ENCODE results near the gene GRIK4. TPM values are rescaled to one million over a fixed set of nuclear protein-coding genes. Genes with fewer than 3 reads are reported as not detected.

The GRIK4 gene
- total and polyA plus RNA-seq, 2 of the 4 experiments (the other 2 are of a cell fraction), result 0.18 to 0.38 TPM

DNA sequence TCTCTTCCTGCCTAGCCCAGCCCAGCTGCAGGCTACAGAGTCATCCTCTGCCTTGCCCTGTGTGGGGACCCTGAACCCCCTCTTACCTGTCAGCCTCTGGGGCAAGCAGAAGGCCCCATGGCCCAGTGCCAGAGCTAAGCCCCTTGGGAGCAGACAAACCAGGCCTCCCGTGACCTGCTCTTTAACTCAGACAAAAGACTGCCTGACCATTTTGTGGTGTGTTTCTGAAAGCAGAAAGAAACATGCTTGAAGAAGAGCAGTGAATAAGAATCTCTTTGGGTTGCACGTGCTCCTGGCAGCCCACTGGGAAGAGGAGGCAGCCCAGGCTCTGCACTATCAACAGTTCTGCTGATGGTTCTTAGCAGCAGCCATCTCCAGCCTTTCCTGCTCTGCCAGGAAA is 118.6 kb downstream of the GRIK4 start:
- Histone ChIP-seq H3K79me1 (ENCODE audit: low read depth in 1 of 2, low read length in 2 of 2) (no peaks in the 10 kb centered on the region), H2BK5ac (ENCODE audit: low read depth, low read length, poor library complexity, severe bottlenecking) (no peak overlapping the region)

More for the DNA sequence above, 118.6 kb downstream of the GRIK4 start:
- Histone ChIP-seq H4K5ac (ENCODE audit: low read depth, low read length) (no peak overlapping the region), H3K23ac (ENCODE audit: low read depth, low read length) (no peak overlapping the region), H3K9me3 (ENCODE audit: control insufficient read depth, insufficient read depth, low read length) (no peaks in the 10 kb centered on the region), H3K9ac (ENCODE audit: low read depth, low read length) (no peak overlapping the region), H2BK20ac (ENCODE audit: low read depth, low read length) (no peak overlapping the region), H3K36me3 (ENCODE audit: control insufficient read depth, insufficient read depth, low read length) (no peaks in the 10 kb centered on the region), H3K9me1 (ENCODE audit: insufficient read depth, low read length) (no peaks in the 10 kb centered on the region), H3K14ac (replicated peaks; ENCODE audit: low read depth, low read length) (no peak overlapping the region), H3K4me3 (ENCODE audit: insufficient read depth, low read depth, low read length) (no peak overlapping the region), H3K18ac (ENCODE audit: low read depth, low read length) (no peak overlapping the region), H3K4me2 (ENCODE audit: low read depth, low read length) (no peak overlapping the region), H2AK9ac (replicated peaks; ENCODE audit: low read depth, low read length, poor library complexity) (no peak overlapping the region), H4K8ac (ENCODE audit: low read depth in 2 of 2, low read length in 2 of 2) (no peak overlapping the region), H3K27ac (ENCODE audit: insufficient read depth, low read length) (no peak overlapping the region), H3K27me3 (ENCODE audit: control insufficient read depth, insufficient read depth, low read length) (peaks cover 40% of the 10 kb centered on the region), H3K4ac (ENCODE audit: low read depth, low read length) (no peak overlapping the region), H2BK120ac (ENCODE audit: low read depth, low read length) (no peak overlapping the region), H3K4me1 (ENCODE audit: control insufficient read depth, insufficient read depth, low read length) (no peaks in the 10 kb centered on the region), H2BK15ac (ENCODE audit: low read depth, low read length) (no peak overlapping the region), H4K20me1 (ENCODE audit: insufficient read depth, low read length) (no peaks in the 10 kb centered on the region; the same call in 1 of the 2 replicates), H4K91ac (ENCODE audit: insufficient read depth, low read depth, low read length) (no peak overlapping the region), H2AK5ac (ENCODE audit: low read depth, low read length) (no peak overlapping the region), H3K56ac (ENCODE audit: extremely low read depth, insufficient read depth, low read length) (no peak overlapping the region), H2AFZ (replicated peaks; ENCODE audit: low read length, poor library complexity) (no peak overlapping the region)
- TF ChIP-seq MXI1 (IDR thresholded peaks at IDR 0.05; ENCODE audit: borderline replicate concordance, low read depth, low read length) (no peak), MAFK (IDR thresholded peaks at IDR 0.05; ENCODE audit: low read depth, low read length) (no peak), RCOR1 (IDR thresholded peaks at IDR 0.05; ENCODE audit: insufficient replicate concordance, low read length) (no peak), CEBPB (IDR thresholded peaks at IDR 0.05; ENCODE audit: low read depth, low read length) (no peak), BHLHE40 (IDR thresholded peaks at IDR 0.05; ENCODE audit: low read depth, low read length) (no peak), RAD21 (IDR thresholded peaks at IDR 0.05; ENCODE audit: low read length) (no peak), SMC3 (IDR thresholded peaks at IDR 0.05; ENCODE audit: low read depth, low read length) (no peak), NFE2L2 (IDR thresholded peaks at IDR 0.05; ENCODE audit: low read depth, low read length) (no peak), CHD1 (IDR thresholded peaks at IDR 0.05; ENCODE audit: low read depth, low read length) (no peak), POLR2A (IDR thresholded peaks at IDR 0.05; ENCODE audit: low read depth, low read length) (no peak), FOS (IDR thresholded peaks at IDR 0.05; ENCODE audit: low read depth, low read length) (no peak), MAZ (IDR thresholded peaks at IDR 0.05; ENCODE audit: borderline replicate concordance, low read depth, low read length) (no peak), RFX5 (IDR thresholded peaks at IDR 0.05; ENCODE audit: low read depth, low read length) (no peak)
- TF ChIP-seq, protein P1, sequence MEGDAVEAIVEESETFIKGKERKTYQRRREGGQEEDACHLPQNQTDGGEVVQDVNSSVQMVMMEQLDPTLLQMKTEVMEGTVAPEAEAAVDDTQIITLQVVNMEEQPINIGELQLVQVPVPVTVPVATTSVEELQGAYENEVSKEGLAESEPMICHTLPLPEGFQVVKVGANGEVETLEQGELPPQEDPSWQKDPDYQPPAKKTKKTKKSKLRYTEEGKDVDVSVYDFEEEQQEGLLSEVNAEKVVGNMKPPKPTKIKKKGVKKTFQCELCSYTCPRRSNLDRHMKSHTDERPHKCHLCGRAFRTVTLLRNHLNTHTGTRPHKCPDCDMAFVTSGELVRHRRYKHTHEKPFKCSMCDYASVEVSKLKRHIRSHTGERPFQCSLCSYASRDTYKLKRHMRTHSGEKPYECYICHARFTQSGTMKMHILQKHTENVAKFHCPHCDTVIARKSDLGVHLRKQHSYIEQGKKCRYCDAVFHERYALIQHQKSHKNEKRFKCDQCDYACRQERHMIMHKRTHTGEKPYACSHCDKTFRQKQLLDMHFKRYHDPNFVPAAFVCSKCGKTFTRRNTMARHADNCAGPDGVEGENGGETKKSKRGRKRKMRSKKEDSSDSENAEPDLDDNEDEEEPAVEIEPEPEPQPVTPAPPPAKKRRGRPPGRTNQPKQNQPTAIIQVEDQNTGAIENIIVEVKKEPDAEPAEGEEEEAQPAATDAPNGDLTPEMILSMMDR (conservative IDR thresholded peaks at IDR 0.05; ENCODE audit: low read depth, low read length), result no peak
- TF ChIP-seq, protein P2, sequence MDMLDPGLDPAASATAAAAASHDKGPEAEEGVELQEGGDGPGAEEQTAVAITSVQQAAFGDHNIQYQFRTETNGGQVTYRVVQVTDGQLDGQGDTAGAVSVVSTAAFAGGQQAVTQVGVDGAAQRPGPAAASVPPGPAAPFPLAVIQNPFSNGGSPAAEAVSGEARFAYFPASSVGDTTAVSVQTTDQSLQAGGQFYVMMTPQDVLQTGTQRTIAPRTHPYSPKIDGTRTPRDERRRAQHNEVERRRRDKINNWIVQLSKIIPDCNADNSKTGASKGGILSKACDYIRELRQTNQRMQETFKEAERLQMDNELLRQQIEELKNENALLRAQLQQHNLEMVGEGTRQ (IDR thresholded peaks at IDR 0.05; ENCODE audit: low read depth, low read length), result no peak
- TF ChIP-seq, protein P3, sequence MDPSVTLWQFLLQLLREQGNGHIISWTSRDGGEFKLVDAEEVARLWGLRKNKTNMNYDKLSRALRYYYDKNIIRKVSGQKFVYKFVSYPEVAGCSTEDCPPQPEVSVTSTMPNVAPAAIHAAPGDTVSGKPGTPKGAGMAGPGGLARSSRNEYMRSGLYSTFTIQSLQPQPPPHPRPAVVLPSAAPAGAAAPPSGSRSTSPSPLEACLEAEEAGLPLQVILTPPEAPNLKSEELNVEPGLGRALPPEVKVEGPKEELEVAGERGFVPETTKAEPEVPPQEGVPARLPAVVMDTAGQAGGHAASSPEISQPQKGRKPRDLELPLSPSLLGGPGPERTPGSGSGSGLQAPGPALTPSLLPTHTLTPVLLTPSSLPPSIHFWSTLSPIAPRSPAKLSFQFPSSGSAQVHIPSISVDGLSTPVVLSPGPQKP (IDR thresholded peaks at IDR 0.05; ENCODE audit: borderline replicate concordance, low read depth, low read length), result no peak
- BruUV-seq (replicated peaks), result no TSS peak
- POLR2A ChIA-PET (ENCODE audit: unreplicated experiment), result no interaction called here
- DNase-seq (no peak), ATAC-seq (ENCODE audit: low read depth) (no peak)
- dilution Hi-C loops (cut with HindIII; ENCODE audit: low sequenced_read_pairs, unreplicated experiment), result no loop called here
- intact Hi-C loops (cut with micrococcal nuclease), result no loop called here
- WGBS, 2 experiments (ENCODE audit: extremely low coverage in 2 of 2, insufficient read length in 1 of 2), result no CpG with 5 or more reads among the region's 2 CpGs
- in situ Hi-C loops (cut with MboI; ENCODE audit: low sequenced_read_pairs), result no loop called here
- CTCF ChIA-PET, result no interaction called here
